HG02938 (cell line): Measurements from ENCODE around the gene FBXO24.

Source experiments
- ATAC-seq: cut with Tn5 transposase; IDR thresholded peaks from one replicate; pipeline ENCODE4 v1.9.1; 2021; ENCODE audit warnings: mild to moderate bottlenecking, moderate library complexity; ENCODE audit not compliant: unreplicated experiment

Gene FBXO24

DNA sequence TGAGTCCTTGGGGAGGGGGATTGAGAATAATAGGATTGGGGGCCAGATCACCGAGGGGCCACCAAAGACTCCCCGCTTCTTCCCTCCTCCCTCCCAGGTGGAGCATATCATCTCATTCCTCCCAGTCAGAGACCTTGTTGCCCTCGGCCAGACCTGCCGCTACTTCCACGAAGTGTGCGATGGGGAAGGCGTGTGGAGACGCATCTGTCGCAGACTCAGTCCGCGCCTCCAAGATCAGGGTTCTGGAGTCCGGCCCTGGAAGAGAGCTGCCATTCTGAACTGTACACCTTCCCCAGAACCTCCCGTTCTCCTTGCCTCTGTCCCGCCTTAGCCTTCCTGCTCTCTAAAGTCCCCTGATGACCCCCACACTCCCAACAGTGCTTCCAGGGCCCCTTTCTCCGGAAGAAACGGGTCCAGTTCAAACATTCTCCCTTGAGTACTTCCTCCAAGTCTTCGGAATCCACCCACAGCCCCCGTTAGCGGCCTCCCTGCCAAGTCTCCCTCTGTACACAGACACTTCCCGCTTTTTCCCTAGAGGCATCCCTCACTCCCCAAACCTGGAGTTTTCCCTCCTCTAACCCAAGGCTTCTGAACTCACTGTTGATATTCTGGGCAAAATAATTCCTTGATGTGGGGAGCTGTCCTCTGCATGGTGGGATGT is 4.1 kb downstream of the FBXO24 start:
- ATAC-seq = no peak

DNA sequence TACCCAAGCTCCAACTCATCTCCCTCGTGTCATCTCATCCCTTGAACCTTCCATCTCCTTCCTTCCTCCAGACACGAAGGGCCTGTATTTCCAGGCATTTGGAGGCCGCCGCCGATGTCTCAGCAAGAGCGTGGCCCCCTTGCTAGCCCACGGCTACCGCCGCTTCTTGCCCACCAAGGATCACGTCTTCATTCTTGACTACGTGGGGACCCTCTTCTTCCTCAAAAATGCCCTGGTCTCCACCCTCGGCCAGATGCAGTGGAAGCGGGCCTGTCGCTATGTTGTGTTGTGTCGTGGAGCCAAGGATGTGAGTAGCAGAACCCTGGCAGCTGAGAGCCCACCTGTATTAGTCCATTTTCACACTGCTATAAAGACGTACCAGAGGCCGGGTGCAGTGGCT is 5.5 kb downstream of the FBXO24 start:
- no peak for ATAC-seq

DNA sequence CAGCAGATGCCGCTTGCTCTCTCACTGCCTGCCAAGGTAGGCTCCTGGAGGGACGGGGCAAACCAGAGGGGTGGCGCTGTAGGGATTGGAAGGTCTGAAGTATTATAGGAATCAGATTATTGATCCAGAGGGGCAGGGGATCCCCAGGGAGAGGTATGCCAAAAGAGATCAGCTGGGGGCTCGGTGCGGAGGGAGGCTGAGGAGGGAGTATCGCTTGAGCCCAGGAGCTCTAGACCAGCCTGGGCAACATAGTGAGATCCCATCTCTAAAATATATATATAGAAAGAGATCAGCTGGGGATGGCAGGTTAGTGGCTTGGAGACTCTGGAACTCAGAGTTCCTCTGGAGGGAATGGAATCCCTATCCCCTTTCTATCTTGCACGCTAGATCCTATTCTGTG is 9.1 kb downstream of the FBXO24 start:
- ATAC-seq = no peak

DNA sequence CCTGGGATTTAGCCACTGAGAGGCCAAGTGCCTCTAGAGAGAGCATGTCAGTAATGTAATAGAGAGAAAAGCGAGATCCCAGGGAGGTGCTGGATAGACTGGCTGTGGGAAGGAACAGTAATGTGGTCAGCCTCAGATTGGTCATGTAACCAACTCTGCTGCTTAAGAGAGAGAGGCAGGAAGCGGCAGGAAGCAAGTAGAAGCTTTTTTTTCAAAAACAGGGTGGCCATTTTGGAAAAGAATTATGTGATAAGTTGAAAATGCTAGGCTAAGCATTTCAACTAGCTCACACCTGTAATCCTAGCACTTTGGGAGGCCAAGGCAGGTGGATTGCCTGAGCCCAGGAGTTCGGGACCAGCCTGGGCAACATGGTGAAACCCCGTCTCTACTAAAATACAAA is 12.3 kb downstream of the FBXO24 start:
- ATAC-seq = no peak

DNA sequence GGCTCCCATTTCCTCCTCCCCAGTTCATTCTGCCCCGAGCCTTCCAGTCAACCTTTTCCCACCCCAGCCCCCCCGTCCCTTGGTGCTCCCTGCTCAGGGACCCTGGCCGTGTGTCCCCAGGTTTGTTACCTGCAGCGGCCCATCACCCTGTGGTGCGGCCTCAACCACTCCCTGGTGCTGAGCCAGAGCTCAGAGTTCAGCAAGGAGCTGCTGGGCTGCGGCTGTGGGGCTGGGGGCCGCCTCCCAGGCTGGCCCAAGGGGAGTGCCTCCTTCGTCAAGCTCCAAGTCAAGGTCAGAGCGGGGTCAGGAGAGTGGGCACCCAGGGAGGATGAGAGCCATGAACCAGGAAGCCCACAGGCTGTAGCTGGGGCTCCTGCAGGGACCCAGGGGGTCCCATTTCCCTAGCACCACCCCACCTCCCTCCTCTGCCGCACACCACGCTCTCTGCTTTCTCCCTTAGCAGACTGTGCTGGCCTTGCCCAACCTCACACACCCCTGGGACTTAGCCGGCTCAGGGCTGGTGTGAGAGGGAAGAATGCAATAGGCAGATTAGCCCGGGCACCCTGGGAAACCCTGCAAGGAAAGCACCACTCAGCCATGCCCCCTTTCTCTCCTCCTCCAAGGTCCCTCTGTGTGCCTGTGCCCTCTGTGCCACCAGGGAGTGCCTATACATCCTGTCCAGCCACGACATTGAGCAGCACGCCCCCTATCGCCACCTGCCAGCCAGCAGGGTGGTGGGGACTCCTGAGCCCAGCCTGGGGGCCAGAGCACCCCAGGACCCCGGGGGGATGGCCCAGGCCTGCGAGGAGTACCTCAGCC is 14.0 kb downstream of the FBXO24 start:
- no peak for ATAC-seq

DNA sequence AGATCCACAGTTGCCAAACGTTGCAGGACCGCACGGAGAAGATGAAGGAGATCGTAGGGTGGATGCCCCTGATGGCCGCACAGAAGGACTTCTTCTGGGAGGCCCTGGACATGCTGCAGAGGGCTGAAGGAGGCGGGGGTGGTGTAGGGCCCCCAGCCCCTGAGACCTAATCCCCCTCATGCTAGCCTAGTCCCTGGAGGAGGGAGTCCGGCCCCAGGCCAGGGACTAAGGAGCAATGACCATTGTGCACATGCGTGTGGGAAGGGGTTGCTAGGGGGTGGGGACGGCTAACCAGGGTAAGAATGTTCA is 14.6 kb downstream of the FBXO24 start:
- ATAC-seq = no peak

DNA sequence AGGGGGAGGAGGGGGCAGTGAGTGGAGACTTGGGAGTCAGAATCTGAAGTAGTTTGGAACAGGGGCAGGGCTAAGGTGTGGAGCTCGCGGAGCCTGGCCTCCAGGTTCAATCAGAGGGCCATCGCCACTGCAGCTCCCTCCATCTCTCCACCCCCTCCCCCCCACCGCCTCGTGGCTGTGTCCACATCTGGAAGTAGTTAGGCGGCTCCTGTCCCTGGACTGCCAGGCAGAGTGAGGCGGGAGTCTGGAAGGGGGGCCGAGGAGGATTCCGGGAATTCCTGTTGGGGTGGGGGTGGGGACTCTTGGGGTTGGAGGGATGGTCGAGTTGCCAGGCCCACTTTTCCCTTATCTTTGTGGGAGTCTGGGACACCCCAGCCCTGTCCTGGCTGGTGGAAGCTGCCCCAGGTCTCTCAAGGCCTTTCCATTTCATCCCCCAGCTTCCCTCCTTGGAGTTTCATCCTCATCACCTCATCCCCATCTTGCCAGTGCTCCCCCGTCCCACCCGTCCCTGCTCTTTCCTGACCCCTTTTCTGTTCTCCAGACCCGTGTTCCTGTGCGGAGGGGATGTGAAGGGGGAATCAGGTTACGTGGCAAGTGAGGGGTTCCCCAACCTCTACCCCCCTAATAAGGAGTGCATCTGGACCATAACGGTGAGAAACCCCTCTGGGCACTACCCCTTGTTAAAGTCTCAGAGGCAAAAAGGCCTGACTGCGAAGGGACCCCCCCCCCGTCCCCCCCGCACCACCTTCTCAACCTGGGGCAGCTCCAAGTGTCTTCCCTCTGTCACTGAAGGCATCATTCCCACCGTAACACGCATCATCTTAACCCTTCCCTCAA is 17.0 kb downstream of the FBXO24 start:
- ATAC-seq = no peak

DNA sequence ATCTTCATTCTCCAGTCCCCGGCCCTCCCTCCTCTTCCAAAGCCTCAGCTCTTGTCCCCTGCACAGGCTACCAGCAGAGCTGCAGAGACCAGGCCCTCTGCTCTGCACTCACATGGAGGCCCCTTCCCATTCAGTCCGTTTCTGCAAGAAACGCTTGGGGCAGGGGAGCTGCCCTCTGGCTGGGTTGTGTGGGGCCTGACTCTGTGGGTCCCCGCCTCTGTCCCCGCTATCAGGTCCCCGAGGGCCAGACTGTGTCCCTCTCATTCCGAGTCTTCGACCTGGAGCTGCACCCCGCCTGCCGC is 17.5 kb downstream of the FBXO24 start:
- no peak for ATAC-seq

DNA sequence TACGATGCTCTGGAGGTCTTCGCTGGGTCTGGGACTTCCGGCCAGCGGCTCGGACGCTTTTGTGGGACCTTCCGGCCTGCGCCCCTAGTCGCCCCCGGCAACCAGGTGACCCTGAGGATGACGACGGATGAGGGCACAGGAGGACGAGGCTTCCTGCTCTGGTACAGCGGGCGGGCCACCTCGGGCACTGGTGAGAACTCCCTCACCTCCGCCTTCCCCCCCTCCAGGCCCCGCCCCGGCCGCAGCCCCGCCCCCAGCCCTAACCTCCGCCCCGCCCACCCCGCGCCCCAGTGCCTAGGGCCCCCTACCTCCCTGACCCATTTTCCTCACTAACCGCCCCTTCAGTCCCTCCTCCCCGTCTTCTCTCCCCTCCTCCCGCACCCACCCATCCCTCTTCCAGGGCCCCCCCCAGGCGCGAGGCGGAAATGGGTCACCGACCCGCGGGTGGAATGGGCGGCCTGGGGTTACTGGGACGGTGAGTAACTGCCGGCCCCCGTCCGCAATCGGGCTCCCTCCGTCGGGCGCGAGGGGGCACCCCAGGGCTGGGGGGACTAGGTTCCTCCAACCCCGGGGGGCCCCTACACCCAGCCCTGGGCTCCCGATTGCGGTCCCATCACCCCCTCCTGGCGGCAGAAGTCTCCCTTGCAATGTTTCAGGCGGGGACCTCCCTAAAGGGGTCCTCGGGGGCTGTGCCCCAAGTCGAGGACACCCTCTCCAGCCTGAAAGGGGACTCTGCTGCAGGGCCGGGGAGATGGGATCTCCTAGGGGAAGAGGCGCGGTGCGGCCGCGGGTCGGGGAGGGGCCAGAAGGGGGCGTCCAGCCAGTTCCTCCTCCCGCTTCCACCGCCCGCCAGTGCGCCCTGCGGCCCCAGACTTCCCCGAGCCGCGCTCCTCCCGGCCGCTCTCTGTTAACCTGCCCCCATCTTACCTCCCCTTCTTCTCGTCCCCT is 18.2 kb downstream of the FBXO24 start:
- no peak for ATAC-seq

DNA sequence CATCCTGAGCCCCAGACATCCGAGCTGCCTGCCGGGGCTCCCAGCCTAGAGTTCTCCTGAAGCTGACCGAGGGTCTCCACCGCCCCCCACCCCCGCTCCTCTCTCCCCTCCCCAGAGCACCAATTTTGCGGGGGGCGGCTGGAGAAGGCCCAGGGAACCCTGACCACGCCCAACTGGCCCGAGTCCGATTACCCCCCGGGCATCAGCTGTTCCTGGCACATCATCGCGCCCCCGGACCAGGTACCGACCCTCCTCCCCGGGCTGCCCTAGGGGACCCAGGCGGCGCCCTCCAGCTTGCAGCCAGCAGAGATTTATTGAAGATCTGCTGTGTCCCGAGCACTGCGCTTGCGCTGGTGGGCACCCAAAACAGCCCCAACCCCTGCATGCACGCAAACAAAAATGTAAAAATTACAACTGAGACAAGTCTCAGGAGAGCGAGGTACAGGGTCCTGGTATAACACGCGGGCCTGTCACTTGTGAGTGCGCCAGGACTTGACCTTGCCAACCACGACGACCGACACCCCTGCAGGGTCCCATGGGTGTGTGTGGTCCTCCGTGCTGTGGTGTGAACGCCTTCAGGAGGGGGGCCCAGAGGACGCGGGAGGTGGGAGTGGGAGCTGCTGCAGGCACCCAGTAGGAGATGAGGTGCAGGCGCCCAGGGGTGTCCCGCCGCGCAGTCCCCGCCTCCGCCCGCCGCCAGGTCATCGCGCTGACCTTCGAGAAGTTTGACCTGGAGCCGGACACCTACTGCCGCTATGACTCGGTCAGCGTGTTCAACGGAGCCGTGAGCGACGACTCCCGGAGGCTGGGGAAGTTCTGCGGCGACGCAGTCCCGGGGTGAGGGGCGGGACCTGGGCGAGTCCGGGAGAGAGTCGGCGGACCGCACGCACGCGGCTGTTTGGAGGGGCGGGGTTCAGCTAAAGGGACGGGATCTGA is 19.1 kb downstream of the FBXO24 start:
- ATAC-seq = no peak

DNA sequence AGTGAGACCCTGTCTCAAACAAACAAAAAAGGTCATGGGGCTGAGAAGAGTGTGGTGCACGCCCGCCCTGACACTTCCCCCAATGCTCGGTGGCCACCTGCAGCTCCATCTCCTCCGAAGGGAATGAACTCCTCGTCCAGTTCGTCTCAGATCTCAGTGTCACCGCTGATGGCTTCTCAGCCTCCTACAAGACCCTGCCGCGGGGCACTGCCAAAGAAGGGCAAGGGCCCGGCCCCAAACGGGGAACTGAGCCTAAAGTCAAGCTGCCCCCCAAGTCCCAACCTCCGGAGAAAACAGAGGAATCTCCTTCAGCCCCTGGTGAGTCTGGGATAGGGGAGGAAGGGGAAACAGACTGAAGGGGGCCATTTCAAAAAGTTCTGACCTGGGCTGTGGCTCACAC is 20.2 kb downstream of the FBXO24 start:
- ATAC-seq = no peak

DNA sequence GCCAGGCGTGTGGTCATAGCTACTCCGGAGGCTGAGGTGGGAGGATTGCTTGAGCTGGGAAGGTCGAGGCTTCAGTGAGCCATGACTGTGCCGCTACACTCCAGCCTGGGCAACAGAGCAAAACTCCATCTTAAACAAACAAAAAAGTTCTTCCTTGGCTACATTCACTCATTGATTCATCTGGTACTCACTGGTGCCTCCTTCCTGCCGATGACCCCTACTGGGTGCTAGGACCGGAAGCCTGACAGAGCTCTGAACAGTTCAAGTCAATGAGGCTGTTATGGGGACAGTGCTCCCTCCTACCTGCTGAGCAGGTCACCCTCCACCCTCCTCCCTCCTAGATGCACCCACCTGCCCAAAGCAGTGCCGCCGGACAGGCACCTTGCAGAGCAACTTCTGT is 21.0 kb downstream of the FBXO24 start:
- no peak for ATAC-seq

DNA sequence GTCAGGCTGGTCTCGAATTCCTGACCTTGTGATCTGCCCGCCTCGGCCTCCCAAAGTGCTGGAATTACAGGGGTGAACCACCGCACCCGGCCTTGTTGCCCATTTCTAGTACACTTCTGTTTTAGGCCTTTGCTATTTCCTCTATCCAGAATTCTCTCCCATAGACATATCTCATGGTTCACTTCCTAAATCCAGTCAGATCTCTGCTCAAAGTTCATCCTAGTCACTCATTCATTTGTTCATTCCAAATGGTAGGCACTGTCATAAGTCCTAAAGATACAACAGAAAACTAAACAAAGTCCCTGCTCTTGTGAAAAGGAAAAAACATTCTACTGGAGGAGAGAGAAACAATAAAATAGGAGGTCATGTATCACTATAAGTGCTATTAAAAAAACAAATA is 23.8 kb downstream of the FBXO24 start:
- no peak for ATAC-seq

DNA sequence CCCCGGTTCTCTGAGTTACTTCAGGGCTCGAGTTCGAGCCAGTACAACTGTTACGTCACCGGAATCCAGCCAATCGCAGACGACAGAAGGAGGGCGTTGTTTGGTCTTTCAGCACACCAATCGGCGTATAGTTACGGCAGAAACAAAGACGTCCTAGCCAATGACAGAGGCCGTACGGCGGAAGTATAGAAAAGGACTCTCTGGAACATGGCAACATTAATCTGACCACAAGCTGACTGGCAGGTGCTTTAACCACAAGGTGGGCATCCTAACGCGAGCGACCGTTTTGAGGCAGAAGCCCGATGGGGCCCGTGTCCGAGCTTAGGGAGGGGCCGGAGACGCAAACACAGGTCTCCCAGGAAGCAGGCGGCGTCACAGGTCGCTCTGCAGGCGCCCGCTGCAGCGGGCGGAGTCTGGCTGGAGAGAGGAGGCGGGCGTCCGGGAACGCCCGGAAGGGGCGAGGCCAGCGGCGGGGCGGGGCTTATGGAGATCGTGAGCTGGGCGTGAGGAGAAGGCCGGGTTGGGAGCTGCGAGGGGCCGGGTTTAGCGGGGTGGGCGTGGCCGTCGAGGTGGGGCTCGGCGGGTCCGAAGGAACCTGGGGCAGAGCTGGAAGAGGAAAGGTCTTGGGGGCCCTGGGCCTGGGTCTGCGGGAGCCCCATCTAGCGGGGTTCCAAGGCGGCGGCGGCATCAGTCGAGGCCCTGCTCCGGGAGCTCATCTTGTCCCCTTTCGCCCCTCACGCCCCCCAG is 26.0 kb downstream of the FBXO24 start, which contains the start of gene MOSPD3:
MOSPD3 (plus strand) TSS at position 558 of the 747 bp plus-strand sequence. CDS start 252 bp downstream, outside the sequence.
- ATAC-seq = peak; percentile 93

DNA sequence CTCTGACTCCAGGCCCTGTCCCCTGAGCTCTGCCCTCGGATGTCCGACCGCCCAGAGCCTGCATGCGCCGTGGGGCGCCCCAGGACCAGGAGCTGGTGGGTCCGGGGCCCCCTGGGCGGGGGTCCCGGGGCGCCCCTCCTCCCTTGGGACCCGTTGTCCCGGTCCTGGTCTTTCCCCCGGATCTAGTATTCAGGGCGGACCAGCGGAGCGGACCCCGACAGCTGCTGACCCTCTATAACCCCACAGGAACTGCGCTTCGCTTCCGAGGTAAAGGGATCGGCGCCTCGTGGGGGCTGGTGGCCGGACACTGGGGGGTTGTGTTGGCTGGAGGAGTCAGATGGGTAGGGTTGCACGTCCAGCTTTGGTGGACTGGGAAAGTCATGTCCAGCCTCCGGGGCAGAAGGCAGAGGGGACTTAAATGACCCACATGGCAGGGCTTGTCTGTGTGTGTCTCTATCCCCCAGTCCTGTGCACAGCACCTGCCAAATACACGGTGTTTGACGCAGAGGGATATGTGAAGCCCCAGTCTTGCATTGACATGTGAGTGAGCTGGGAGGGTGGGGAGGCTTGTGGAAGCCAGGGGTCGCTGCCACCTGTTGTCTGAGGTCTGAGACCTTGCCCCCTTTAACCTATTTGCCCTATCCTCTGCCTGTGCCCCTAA is 26.7 kb downstream of the FBXO24 start:
- no peak for ATAC-seq

DNA sequence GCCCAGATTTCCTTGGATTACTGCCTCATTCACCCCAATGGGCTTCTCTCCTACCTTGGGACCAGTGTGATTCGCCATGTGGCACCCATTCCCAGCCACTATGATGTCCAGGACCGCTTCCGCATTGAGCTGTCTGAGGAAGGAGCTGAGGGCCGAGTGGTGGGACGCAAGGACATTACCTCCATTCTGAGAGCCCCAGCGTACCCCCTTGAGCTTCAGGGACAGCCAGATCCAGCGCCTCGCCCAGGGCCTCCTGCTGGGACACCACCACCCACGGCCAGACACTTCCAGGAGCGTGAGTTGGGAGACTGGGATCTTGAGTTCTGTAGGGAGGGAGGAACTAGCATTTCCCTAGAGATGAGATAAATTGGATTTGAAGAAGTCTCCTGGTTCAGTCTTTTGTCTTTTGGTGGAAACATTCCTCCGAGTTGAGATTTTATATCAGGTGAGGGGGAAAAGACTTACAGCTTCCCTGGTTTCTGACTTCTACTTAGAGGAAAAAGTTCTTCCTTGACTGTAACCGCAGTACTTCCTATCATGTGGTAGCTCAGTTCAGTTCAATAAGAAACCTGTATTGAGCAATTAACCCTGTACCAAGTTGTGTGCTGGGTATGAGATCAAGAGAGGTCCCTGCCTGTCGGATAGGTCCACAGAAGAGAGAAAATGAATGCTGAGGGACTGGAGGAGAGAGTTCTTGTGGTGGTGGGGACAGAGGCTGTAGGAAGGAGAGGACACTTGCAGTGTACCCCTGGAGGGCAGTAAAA is 27.5 kb downstream of the FBXO24 start:
- no peak for ATAC-seq

DNA sequence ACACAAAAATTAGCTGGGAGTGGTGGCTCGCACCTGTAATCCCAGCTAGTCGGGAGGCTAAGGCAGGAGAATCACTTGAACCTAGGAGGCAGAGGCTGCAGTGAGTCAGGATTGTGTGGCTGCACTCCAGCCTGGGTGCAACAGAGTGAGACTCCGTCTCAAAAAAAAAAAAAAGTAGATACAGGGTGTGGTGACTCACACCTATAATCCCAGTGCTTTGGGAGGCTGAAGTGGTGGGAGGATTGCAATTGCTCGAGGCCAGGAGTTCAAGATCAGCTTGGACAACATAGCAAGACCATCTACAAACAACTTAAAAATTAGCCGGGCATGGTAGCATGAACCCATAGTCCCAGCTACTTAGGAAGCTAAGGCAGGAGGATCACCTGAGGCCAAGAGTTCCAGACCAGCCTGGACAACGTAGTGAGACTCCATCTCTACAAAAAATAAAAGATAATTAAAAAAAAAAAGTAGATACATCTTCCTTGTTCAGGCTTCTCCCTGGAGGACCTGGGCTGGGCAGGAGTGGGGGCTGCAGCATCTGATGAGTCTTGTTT is 28.3 kb downstream of the FBXO24 start:
- no peak for ATAC-seq
